BJ (cell line): ENCODE data around the gene PRMT1. TPM values are rescaled to one million over a fixed set of nuclear protein-coding genes. Genes with fewer than 3 reads are reported as not detected.

Experiments
- CTCF ChIA-PET: fragments of 350-600 bp; formaldehyde crosslinking; extraction: SDS; loops from one replicate; lab custom pipeline; 2021; ENCODE audit warnings: antibody characterized with exemption, inconsistent platforms; lab: Yijun Ruan, JAX
- POLR2A ChIA-PET: fragments of 300-600 bp; sonication (Branson Sonifier 250); formaldehyde crosslinking; extraction: SDS; loops from one replicate; lab custom pipeline; 2021; ENCODE audit warnings: antibody characterized with exemption; lab: Charles Lee
- DNase-seq: peaks from one replicate; pipeline ENCODE4 v3.0.0-alpha.2; 2011; ENCODE audit warnings: low read depth
- H3K27me3 ChIP-seq: 2 replicates; pipeline ENCODE4 v1.6.0; 2011; ENCODE audit warnings: low read length; ENCODE audit not compliant: control insufficient read depth, insufficient read depth
- H3K36me3 ChIP-seq: 2 replicates; pipeline ENCODE4 v1.5.1; 2011; ENCODE audit warnings: low read length; ENCODE audit not compliant: control insufficient read depth, insufficient read depth
- H3K4me3 ChIP-seq: 2 replicates; pipeline ENCODE4 v1.5.1; 2011; ENCODE audit warnings: low read depth, mild to moderate bottlenecking, control low read depth, low read length
- polyA plus RNA-seq: library from polyadenylated mRNA; depleted of rRNA; stranded (reverse); fragments of >200 nt; gene quantifications from 2 replicates; pipeline ENCODE4 v1.2.3, GENCODE V29; 2011
- TF ChIP-seq, protein P1 (sequence below): IDR thresholded peaks from 2 replicates; pipeline ENCODE4 v1.5.1; 2011; ENCODE audit warnings: low read depth, mild to moderate bottlenecking, control low read depth, inconsistent platforms, low read length, moderate library complexity; ENCODE audit not compliant: insufficient read depth

Gene PRMT1
- polyA plus RNA-seq, 1 experiment = 372 TPM

- H3K27me3 ChIP-seq = no peaks in the 10 kb centered on the region
- TF ChIP-seq, protein P1, sequence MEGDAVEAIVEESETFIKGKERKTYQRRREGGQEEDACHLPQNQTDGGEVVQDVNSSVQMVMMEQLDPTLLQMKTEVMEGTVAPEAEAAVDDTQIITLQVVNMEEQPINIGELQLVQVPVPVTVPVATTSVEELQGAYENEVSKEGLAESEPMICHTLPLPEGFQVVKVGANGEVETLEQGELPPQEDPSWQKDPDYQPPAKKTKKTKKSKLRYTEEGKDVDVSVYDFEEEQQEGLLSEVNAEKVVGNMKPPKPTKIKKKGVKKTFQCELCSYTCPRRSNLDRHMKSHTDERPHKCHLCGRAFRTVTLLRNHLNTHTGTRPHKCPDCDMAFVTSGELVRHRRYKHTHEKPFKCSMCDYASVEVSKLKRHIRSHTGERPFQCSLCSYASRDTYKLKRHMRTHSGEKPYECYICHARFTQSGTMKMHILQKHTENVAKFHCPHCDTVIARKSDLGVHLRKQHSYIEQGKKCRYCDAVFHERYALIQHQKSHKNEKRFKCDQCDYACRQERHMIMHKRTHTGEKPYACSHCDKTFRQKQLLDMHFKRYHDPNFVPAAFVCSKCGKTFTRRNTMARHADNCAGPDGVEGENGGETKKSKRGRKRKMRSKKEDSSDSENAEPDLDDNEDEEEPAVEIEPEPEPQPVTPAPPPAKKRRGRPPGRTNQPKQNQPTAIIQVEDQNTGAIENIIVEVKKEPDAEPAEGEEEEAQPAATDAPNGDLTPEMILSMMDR = no peak
- DNase-seq = no peak
- CTCF ChIA-PET = no interaction called here
- H3K36me3 ChIP-seq = peaks cover 49% of the 10 kb centered on the region
- POLR2A ChIA-PET = no interaction called here
- H3K4me3 ChIP-seq = no peak overlapping the region
Measured at GRCh38 chr19:49652551-49653465, 24.3 kb upstream of the PRMT1 start.

DNA sequence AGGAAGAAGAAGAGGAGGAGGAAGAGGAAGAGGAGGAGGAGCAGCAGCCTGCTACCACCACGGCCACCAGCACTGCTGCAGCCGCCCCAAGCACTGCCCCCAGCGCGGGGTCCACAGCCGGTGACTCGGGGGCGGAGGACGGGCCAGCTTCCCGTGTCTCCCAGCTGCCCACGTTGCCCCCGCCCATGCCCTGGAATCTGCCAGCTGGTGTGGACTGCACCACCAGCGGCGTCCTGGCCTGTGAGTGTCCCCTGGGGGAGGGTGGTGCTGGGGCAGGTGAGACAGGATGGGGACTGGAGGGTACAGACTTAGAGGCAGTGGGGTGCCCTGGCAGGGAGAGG, 23.6 kb upstream of the PRMT1 start:
- Histone ChIP-seq H3K27me3 (no peaks in the 10 kb centered on the region), H3K36me3 (peaks cover 52% of the 10 kb centered on the region), H3K4me3 (no peak overlapping the region)
- ChIA-PET POLR2A (no interaction called here), CTCF (no interaction called here)
- no peak for DNase-seq
- TF ChIP-seq, protein P1 = no peak

GRCh38 chr19:49654581-49654980, 22.5 kb upstream of the PRMT1 start:
- Histone ChIP-seq H3K27me3 (no peaks in the 10 kb centered on the region), H3K36me3 (peaks cover 61% of the 10 kb centered on the region), H3K4me3 (no peak overlapping the region)
- POLR2A ChIA-PET = no interaction called here
- TF ChIP-seq, protein P1 = no peak
- CTCF ChIA-PET = interaction anchor here (1.1 kb wide), 1 partner anchor 20 kb away, joined by 5 read pairs; no protein-coding TSS in a partner anchor
- no peak for DNase-seq

DNA sequence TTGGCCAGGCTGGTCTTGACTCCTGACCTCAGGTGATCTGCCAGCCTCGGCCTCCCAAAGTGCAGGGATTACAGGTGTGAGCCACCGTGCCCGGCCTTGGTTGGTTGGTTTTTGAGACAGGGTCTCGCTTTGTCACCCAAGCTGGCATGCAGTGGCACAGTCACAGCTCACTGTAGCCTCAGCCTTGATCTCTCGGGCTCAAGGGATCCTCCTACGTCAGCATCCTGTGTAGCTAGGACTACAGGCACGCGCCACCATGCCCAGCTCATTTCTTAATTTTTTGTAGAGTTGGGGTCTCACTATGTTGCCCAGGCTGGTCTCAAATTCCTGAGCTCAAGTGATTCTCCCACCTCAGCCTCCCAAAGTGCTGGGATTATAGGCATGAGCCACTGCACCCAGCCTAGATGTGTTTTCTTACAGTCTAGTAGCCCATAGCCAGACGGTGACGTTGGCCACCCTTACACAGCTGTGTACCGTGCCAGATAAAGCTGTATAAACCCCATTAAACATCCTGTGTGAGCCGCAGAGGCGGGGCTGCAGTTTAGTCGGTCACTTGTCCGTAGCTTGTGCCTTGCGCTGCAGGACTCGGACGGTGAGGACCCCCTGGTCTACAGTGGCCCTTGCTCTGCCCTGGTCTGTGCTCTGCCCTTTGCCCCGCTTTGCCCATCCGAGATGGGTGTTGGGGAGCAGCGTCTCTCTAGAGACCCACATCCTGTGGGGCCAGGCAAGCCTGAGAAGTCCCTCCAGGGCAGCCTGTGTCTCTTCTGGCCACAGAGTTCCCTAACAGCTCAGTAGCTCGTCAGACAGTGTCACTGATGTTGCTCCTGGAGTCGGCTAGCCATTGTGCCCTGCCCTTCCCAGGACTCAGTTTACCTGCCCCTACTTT, 21.3 kb upstream of the PRMT1 start:
- no peak overlapping the region for H3K4me3 ChIP-seq
- TF ChIP-seq, protein P1 = no peak
- DNase-seq = no peak
- ChIA-PET CTCF (interaction anchor here (0.7 to 2.6 kb wide), 4 partner anchors 11 to 19 kb away, joined by 3 to 8 read pairs (median 4); no protein-coding TSS in a partner anchor), POLR2A (no interaction called here)
- H3K27me3 ChIP-seq = no peaks in the 10 kb centered on the region
- peaks cover 61% of the 10 kb centered on the region for H3K36me3 ChIP-seq

GRCh38 chr19:49656456-49657109, 20.5 kb upstream of the PRMT1 start:
- H3K4me3 ChIP-seq = no peak overlapping the region
- TF ChIP-seq, protein P1 = no peak
- CTCF ChIA-PET = interaction anchor here (1.2 to 2.6 kb wide), 3 partner anchors 12 to 18 kb away, joined by 4 to 8 read pairs (median 4); no protein-coding TSS in a partner anchor
- H3K27me3 ChIP-seq = no peaks in the 10 kb centered on the region
- POLR2A ChIA-PET = no interaction called here
- H3K36me3 ChIP-seq = peaks cover 60% of the 10 kb centered on the region
- no peak for DNase-seq
